HEK293 (cell line): Measurements from ENCODE around the gene PLCH2.

Experiments used
- CTCF ChIP-seq: fragments of 450-650 bp; formaldehyde crosslinking; IDR thresholded peaks from 2 replicates; pipeline ENCODE4 v1.5.1; 2016; ENCODE audit warnings: missing biosample characterization, missing genetic modification characterization
- ZNF561 ChIP-seq: fragments of 450-650 bp; IDR thresholded peaks from 2 replicates; pipeline ENCODE4 v1.5.1; 2018; ENCODE audit warnings: missing biosample characterization, missing genetic modification characterization, borderline replicate concordance
- ZNF747 ChIP-seq: fragments of 450-650 bp; formaldehyde crosslinking; IDR thresholded peaks from 2 replicates; pipeline ENCODE4 v1.5.1; 2016; ENCODE audit warnings: missing biosample characterization, missing genetic modification characterization

GRCh38 chr1:2540816-2541492 lies 64.9 kb downstream of the PLCH2 start:
- no peak for TF ChIP-seq ZNF561 (tag by site-specific recombination)
- no peak for TF ChIP-seq CTCF (tag by site-specific recombination)
- TF ChIP-seq ZNF747 (tag by site-specific recombination), result no peak
